B cell (primary cell): ENCODE results near the gene SNX11.

Source experiments
- EZH2 ChIP-seq: IDR thresholded peaks from 2 replicates; pipeline ENCODE4 v1.6.1; 2012; ENCODE audit warnings: borderline replicate concordance, low read depth, mild to moderate bottlenecking, moderate library complexity, low read length; ENCODE audit not compliant: insufficient read depth, poor library complexity, severe bottlenecking
- TF ChIP-seq, protein P1 (sequence below): fragments of 200-600 bp; IDR thresholded peaks from one replicate; pipeline ENCODE4 v1.8.0; 2022; ENCODE audit warnings: antibody characterized with exemption, mild to moderate bottlenecking

DNA sequence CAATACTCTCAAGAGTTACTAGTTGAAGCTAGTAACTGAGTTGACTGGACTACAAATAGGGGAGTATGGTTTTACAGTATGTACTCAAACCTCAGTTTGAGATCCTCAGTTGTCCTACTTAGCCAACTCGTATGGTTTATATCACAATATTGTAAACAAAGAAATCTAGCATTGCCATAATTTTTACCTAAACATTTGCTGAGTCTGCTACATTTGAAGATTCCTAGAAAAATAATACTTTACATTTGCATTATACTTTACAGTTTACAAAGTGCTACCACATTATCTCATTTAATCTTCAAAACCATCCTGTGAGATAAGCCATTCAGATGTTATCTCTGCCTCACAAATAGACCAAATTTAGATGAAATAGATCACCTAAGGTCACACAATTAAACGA is 22.6 kb upstream of the SNX11 start:
- TF ChIP-seq, protein P1, sequence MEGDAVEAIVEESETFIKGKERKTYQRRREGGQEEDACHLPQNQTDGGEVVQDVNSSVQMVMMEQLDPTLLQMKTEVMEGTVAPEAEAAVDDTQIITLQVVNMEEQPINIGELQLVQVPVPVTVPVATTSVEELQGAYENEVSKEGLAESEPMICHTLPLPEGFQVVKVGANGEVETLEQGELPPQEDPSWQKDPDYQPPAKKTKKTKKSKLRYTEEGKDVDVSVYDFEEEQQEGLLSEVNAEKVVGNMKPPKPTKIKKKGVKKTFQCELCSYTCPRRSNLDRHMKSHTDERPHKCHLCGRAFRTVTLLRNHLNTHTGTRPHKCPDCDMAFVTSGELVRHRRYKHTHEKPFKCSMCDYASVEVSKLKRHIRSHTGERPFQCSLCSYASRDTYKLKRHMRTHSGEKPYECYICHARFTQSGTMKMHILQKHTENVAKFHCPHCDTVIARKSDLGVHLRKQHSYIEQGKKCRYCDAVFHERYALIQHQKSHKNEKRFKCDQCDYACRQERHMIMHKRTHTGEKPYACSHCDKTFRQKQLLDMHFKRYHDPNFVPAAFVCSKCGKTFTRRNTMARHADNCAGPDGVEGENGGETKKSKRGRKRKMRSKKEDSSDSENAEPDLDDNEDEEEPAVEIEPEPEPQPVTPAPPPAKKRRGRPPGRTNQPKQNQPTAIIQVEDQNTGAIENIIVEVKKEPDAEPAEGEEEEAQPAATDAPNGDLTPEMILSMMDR, result no peak
- TF ChIP-seq EZH2, result no peak
